Gastrocnemius medialis (tissue), 4 donors: Measurements from ENCODE around the gene HACD2. TPM values are rescaled to one million over a fixed set of nuclear protein-coding genes. Genes with fewer than 3 reads are reported as not detected.

Source experiments
- ATAC-seq, 2 donors: fragments of 150-250 bp; one replicate each; pipeline ENCODE4 v1.9.1; 2016
- DNase-seq, 2 donors: peaks; one replicate each; pipeline ENCODE4 v3.0.0-alpha.2; 2019
- H3K27ac ChIP-seq, 4 donors: fragments of 200-600 bp; sonication (generic); 1 replicate in 1 of 4; 2 replicates in 3 of 4; pipeline ENCODE4 v1.5.1; 2016 to 2018; ENCODE audit warnings: mild to moderate bottlenecking in 2 of 4, moderate library complexity in 1 of 4
- H3K27me3 ChIP-seq, 3 donors: fragments of 200-600 bp; sonication (generic) in 2 of 3; 1 replicate in 1 of 3; 2 replicates in 2 of 3; pipeline versions ENCODE4 v1.5.1 to v1.6.0; 2016 to 2019; ENCODE audit warnings: mild to moderate bottlenecking in 1 of 3, moderate library complexity in 1 of 3
- H3K36me3 ChIP-seq, 2 donors: fragments of 200-600 bp; sonication (generic) in 1 of 2; one replicate each; pipeline ENCODE4 v1.5.1; 2017 to 2018
- H3K4me1 ChIP-seq, 2 donors: fragments of 200-600 bp; sonication (generic) in 1 of 2; one replicate each; pipeline ENCODE4 v1.5.1; 2016 to 2017; ENCODE audit warnings: mild to moderate bottlenecking in 2 of 2
- H3K4me3 ChIP-seq, 4 donors: fragments of 200-600 bp; sonication (generic) in 3 of 4; 1 replicate in 1 of 4; 2 replicates in 3 of 4; pipeline ENCODE4 v1.5.1; 2016 to 2019; ENCODE audit warnings: mild to moderate bottlenecking in 2 of 4
- H3K9me3 ChIP-seq, 3 donors: fragments of 200-600 bp; sonication (generic) in 2 of 3; 1 replicate in 1 of 3; 2 replicates in 2 of 3; pipeline ENCODE4 v1.5.1; 2016 to 2019
- POLR2A ChIP-seq, 2 donors: fragments of 450-650 bp; IDR thresholded peaks; one replicate each; pipeline ENCODE4 v1.6.1; 2017; ENCODE audit warnings: antibody characterized with exemption in 2 of 2, mild to moderate bottlenecking in 2 of 2, moderate library complexity in 2 of 2
- in situ Hi-C, 4 donors: fragments of 200-750 bp; cut with MboI; loops; one replicate each; pipeline versions ENCODE4 v1.15.0 to v1.8.0; 2017; ENCODE audit warnings: low sequenced_read_pairs in 4 of 4
- intact Hi-C: fragments of 100-400 bp; cut with DNase I; formaldehyde crosslinking; loops from one replicate; pipeline ENCODE4 v1.15.1; 2023; ENCODE audit warnings: low total_unique reads
- total RNA-seq, 4 donors: library from RNA; depleted of rRNA; stranded (reverse); fragments of >200 nt; gene quantifications; one replicate each; pipeline versions ENCODE4 v1.1.0 to v1.2.3, GENCODE V29; 2016
- TF ChIP-seq, protein P1 (sequence below), 5 experiments: fragments of 450-650 bp in 3 of 5; fragments of 200-600 bp in 2 of 5; sonication (generic) in 2 of 5; IDR thresholded peaks in 4 of 5; conservative IDR thresholded peaks in 1 of 5; 1 replicate in 4 of 5; 2 replicates in 1 of 5; pipeline ENCODE4 v1.5.1; 2016 to 2019; ENCODE audit warnings: antibody characterized with exemption in 5 of 5, mild to moderate bottlenecking in 3 of 5, moderate library complexity in 3 of 5

HACD2 gene
- total RNA-seq, 4 donors from 2014 or later, result 3.9 to 19.8 (median 6.7) TPM

DNA sequence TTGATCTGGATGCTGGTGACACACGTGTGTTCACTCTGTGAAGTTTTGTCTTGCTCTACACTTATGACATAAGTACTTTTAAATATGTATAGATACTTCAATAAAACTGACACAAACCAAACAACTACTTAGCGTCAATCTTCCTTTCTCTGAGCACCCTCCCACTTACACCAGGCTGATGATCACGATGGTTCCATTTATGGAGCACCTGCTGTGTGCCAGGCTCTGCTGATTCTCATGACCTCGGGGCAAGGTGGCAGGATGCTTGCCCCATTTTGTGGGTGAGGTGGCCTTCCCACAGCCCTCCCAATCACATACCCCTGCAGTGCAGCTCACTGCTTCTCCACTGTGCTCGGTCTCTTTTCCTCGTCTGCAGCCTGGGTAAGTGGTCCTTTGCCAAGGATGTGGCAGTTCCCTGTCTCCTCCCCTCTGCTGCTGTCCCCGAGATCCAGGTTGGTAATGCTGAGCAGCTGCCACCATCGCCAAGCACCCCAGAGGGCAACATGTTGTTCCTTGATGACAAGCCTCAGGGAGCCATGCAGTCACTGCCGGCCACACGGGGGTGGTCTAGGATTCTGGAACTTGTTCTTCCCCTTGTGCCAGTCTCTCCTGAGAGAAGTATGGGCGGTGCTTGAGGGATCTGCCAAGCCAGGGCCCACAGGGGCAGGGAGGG, 115.4 kb downstream of the HACD2 start:
- TF ChIP-seq POLR2A (IDR thresholded peaks at IDR 0.05), result no peak
- TF ChIP-seq, protein P1, sequence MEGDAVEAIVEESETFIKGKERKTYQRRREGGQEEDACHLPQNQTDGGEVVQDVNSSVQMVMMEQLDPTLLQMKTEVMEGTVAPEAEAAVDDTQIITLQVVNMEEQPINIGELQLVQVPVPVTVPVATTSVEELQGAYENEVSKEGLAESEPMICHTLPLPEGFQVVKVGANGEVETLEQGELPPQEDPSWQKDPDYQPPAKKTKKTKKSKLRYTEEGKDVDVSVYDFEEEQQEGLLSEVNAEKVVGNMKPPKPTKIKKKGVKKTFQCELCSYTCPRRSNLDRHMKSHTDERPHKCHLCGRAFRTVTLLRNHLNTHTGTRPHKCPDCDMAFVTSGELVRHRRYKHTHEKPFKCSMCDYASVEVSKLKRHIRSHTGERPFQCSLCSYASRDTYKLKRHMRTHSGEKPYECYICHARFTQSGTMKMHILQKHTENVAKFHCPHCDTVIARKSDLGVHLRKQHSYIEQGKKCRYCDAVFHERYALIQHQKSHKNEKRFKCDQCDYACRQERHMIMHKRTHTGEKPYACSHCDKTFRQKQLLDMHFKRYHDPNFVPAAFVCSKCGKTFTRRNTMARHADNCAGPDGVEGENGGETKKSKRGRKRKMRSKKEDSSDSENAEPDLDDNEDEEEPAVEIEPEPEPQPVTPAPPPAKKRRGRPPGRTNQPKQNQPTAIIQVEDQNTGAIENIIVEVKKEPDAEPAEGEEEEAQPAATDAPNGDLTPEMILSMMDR (IDR thresholded peaks at IDR 0.05 in 4 of 5, conservative IDR thresholded peaks at IDR 0.05 in 1 of 5), result no peak
- ATAC-seq, result no peak

DNA sequence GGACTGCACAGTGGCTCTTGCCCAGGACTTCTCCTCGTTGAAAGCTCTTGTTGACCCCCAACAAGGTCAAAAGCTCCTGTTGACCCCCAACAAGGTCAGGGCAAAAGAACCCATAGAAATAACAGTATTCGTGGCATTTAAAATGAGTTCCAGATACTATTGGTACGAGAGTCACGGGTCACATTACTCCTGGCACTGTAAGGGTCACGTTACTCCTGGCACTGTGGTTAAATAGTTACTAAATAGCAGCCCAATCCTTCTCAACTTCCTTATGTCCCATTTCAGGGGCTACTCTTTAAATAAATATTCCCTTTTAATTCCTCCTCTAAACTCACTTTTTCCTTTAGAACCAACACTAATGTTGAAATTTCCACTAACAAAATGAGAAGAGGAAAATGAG, 117.8 kb downstream of the HACD2 start:
- intact Hi-C loops, result no loop called here
- no peaks in the 10 kb centered on the region for H3K36me3 ChIP-seq
- TF ChIP-seq POLR2A (IDR thresholded peaks at IDR 0.05), result no peak
- TF ChIP-seq, protein P1 (IDR thresholded peaks at IDR 0.05 in 4 of 5, conservative IDR thresholded peaks at IDR 0.05 in 1 of 5), result no peak
- ATAC-seq, result no peak
- in situ Hi-C loops, result no loop called here
- H3K4me1 ChIP-seq, result no peaks in the 10 kb centered on the region
- DNase-seq, result no peak
- no peaks in the 10 kb centered on the region for H3K27me3 ChIP-seq
- H3K9me3 ChIP-seq, result no peaks in the 10 kb centered on the region
- no peak overlapping the region for H3K4me3 ChIP-seq
- no peak overlapping the region for H3K27ac ChIP-seq

More for the DNA sequence above, 115.4 kb downstream of the HACD2 start:
- Histone ChIP-seq H3K9me3 (no peaks in the 10 kb centered on the region), H3K4me1 (no peaks in the 10 kb centered on the region), H3K27me3 (no peaks in the 10 kb centered on the region), H3K36me3 (no peaks in the 10 kb centered on the region), H3K4me3 (no peak overlapping the region), H3K27ac (no peak overlapping the region)
- in situ Hi-C loops (no loop called here), intact Hi-C loops (no loop called here)
- DNase-seq, result no peak

DNA sequence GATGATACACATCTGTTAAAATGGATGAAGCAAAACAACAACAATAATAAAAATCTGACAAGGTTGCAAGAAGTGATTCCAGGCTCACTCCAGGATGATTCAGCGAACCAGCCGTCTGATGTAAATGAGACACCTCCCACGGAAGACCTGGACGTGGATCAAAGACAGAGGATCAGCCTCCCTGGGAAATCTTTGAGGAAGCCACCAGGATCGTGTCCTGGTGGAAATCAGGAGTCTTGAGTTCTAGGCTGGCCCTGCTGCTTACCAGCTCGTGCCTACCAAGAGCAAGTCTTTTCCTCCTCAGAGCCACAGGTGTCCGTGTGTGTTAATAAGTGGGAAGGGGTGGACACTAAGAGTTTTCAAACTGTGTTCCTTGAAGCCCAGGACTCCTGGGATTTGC, 120.6 kb downstream of the HACD2 start:
- H3K27ac ChIP-seq, result no peak overlapping the region
- no peak overlapping the region for H3K4me3 ChIP-seq
- ATAC-seq, result no peak
- in situ Hi-C loops, result no loop called here
- H3K4me1 ChIP-seq, result no peaks in the 10 kb centered on the region
- TF ChIP-seq POLR2A (IDR thresholded peaks at IDR 0.05), result no peak
- TF ChIP-seq, protein P1 (IDR thresholded peaks at IDR 0.05 in 4 of 5, conservative IDR thresholded peaks at IDR 0.05 in 1 of 5), result no peak
- H3K36me3 ChIP-seq, result no peaks in the 10 kb centered on the region
- DNase-seq, result no peak
- peaks cover 0 to 5% (median 0%) of the 10 kb centered on the region in 3 donors for H3K27me3 ChIP-seq
- intact Hi-C loops, result no loop called here
- H3K9me3 ChIP-seq, result no peaks in the 10 kb centered on the region

DNA sequence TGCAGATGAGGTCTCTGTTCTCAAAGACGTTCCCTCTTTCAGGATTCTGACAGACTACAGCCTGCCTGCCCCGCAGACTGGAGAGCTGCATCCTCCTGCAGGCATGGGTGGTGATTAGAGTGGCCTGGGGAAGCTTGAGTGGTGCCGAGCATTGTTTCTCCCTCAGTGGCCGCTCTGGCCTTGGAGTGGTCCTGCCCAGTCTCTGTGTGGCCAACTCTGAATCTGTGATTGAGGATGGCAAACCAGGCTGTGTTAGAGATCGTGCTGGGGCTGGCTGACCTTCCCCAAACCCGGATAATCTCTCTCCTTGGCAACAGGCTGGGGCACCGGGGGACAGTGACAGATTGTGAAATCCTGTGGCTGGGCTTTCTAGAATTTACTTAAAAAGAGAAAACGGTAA, 125.0 kb downstream of the HACD2 start:
- in situ Hi-C loops (no loop called here), intact Hi-C loops (no loop called here)
- no peak for ATAC-seq

More for the DNA sequence above, 125.0 kb downstream of the HACD2 start:
- Histone ChIP-seq H3K27me3 (peaks cover 0 to 5% (median 0%) of the 10 kb centered on the region in 3 donors), H3K36me3 (no peaks in the 10 kb centered on the region), H3K4me1 (no peaks in the 10 kb centered on the region), H3K9me3 (no peaks in the 10 kb centered on the region), H3K27ac (no peak overlapping the region), H3K4me3 (no peak overlapping the region)
- DNase-seq, result no peak
- no peak for TF ChIP-seq POLR2A (IDR thresholded peaks at IDR 0.05)
- TF ChIP-seq, protein P1 (IDR thresholded peaks at IDR 0.05 in 4 of 5, conservative IDR thresholded peaks at IDR 0.05 in 1 of 5), result no peak
